Measurements from ENCODE around the gene KIAA1328. TPM values are rescaled to one million over a fixed set of nuclear protein-coding genes. Genes with fewer than 3 reads are reported as not detected.
A peak's percentile ranks its signal among the peaks of the same experiment; 100 is the strongest.
"Not testable (repeated sequence)": the region's sequence is repeated elsewhere in the genome, so short reads cannot be mapped to it uniquely, and the experiment has no call there.

KIAA1328 gene
- total RNA-seq, 1 experiment from 2014 or later = 2.8 TPM

GRCh38 chr18:37139876-37140275 is 310.9 kb downstream of the KIAA1328 start:
- Histone ChIP-seq H3K4me3 (ENCODE audit: insufficient read depth, low read depth, low read length) (no peak overlapping the region), H3K36me3 (replicated peaks; ENCODE audit: control insufficient read depth, insufficient read depth, low read length) (no peaks in the 10 kb centered on the region)
- DNase-seq = no peak

GRCh38 chr18:37144921-37145320 is 316.0 kb downstream of the KIAA1328 start:
- no peaks in the 10 kb centered on the region for H3K36me3 ChIP-seq (replicated peaks; ENCODE audit: control insufficient read depth, insufficient read depth, low read length)
- DNase-seq = no peak
- no peak overlapping the region for H3K4me3 ChIP-seq (ENCODE audit: insufficient read depth, low read depth, low read length)

More at GRCh38 chr18:37139876-37140275, 310.9 kb downstream of the KIAA1328 start:
- H3K27me3 ChIP-seq (ENCODE audit: control insufficient read depth, insufficient read depth, low read length) = no peaks in the 10 kb centered on the region

GRCh38 chr18:37156330-37156942 is 327.5 kb downstream of the KIAA1328 start:
- no peak overlapping the region for H3K4me3 ChIP-seq (ENCODE audit: insufficient read depth, low read depth, low read length)
- no peak for DNase-seq
- no peaks in the 10 kb centered on the region for H3K27me3 ChIP-seq (ENCODE audit: control insufficient read depth, insufficient read depth, low read length)
- no peaks in the 10 kb centered on the region for H3K36me3 ChIP-seq (replicated peaks; ENCODE audit: control insufficient read depth, insufficient read depth, low read length)

More at GRCh38 chr18:37144921-37145320, 316.0 kb downstream of the KIAA1328 start:
- H3K27me3 ChIP-seq (ENCODE audit: control insufficient read depth, insufficient read depth, low read length) = no peaks in the 10 kb centered on the region

GRCh38 chr18:37160038-37160820 is 331.3 kb downstream of the KIAA1328 start:
- Histone ChIP-seq H3K4me3 (ENCODE audit: insufficient read depth, low read depth, low read length) (no peak overlapping the region), H3K27me3 (ENCODE audit: control insufficient read depth, insufficient read depth, low read length) (no peaks in the 10 kb centered on the region), H3K36me3 (replicated peaks; ENCODE audit: control insufficient read depth, insufficient read depth, low read length) (no peaks in the 10 kb centered on the region)
- peak; percentile 6 for DNase-seq

- Histone ChIP-seq H3K27me3 (ENCODE audit: control insufficient read depth, insufficient read depth, low read length) (no peaks in the 10 kb centered on the region), H3K36me3 (replicated peaks; ENCODE audit: control insufficient read depth, insufficient read depth, low read length) (no peaks in the 10 kb centered on the region), H3K4me3 (ENCODE audit: insufficient read depth, low read depth, low read length) (no peak overlapping the region)
- DNase-seq = no peak
These were observed 332.6 kb downstream of the KIAA1328 start for GRCh38 chr18:37161491-37161890.

GRCh38 chr18:37162551-37162950 is 333.6 kb downstream of the KIAA1328 start:
- no peaks in the 10 kb centered on the region for H3K36me3 ChIP-seq (replicated peaks; ENCODE audit: control insufficient read depth, insufficient read depth, low read length)
- no peaks in the 10 kb centered on the region for H3K27me3 ChIP-seq (ENCODE audit: control insufficient read depth, insufficient read depth, low read length)
- no peak overlapping the region for H3K4me3 ChIP-seq (ENCODE audit: insufficient read depth, low read depth, low read length)
- DNase-seq = no peak

GRCh38 chr18:37163119-37163518 is 334.2 kb downstream of the KIAA1328 start:
- H3K27me3 ChIP-seq (ENCODE audit: control insufficient read depth, insufficient read depth, low read length) = no peaks in the 10 kb centered on the region
- no peak overlapping the region for H3K4me3 ChIP-seq (ENCODE audit: insufficient read depth, low read depth, low read length)
- no peaks in the 10 kb centered on the region for H3K36me3 ChIP-seq (replicated peaks; ENCODE audit: control insufficient read depth, insufficient read depth, low read length)
- no peak for DNase-seq

GRCh38 chr18:37166491-37166890 is 337.6 kb downstream of the KIAA1328 start:
- no peak overlapping the region for H3K4me3 ChIP-seq (ENCODE audit: insufficient read depth, low read depth, low read length)
- no peaks in the 10 kb centered on the region for H3K36me3 ChIP-seq (replicated peaks; ENCODE audit: control insufficient read depth, insufficient read depth, low read length)
- DNase-seq = no peak
- no peaks in the 10 kb centered on the region for H3K27me3 ChIP-seq (ENCODE audit: control insufficient read depth, insufficient read depth, low read length)

- not testable (repeated sequence) for DNase-seq; H3K36me3 ChIP-seq (replicated peaks; ENCODE audit: control insufficient read depth, insufficient read depth, low read length); H3K27me3 ChIP-seq (ENCODE audit: control insufficient read depth, insufficient read depth, low read length); H3K4me3 ChIP-seq (ENCODE audit: insufficient read depth, low read depth, low read length)
These were observed 338.0 kb downstream of the KIAA1328 start for GRCh38 chr18:37166966-37167365.

GRCh38 chr18:37170984-37171383 is 342.1 kb downstream of the KIAA1328 start:
- H3K36me3 ChIP-seq (replicated peaks; ENCODE audit: control insufficient read depth, insufficient read depth, low read length) = no peaks in the 10 kb centered on the region
- H3K27me3 ChIP-seq (ENCODE audit: control insufficient read depth, insufficient read depth, low read length) = no peaks in the 10 kb centered on the region
- no peak overlapping the region for H3K4me3 ChIP-seq (ENCODE audit: insufficient read depth, low read depth, low read length)
- DNase-seq = no peak

GRCh38 chr18:37173384-37173783 is 344.5 kb downstream of the KIAA1328 start:
- no peak for DNase-seq
- Histone ChIP-seq H3K4me3 (ENCODE audit: insufficient read depth, low read depth, low read length) (no peak overlapping the region), H3K36me3 (replicated peaks; ENCODE audit: control insufficient read depth, insufficient read depth, low read length) (no peaks in the 10 kb centered on the region), H3K27me3 (ENCODE audit: control insufficient read depth, insufficient read depth, low read length) (no peaks in the 10 kb centered on the region)

- peak; percentile 6 for DNase-seq
- no peak overlapping the region for H3K4me3 ChIP-seq (ENCODE audit: insufficient read depth, low read depth, low read length)
- no peaks in the 10 kb centered on the region for H3K36me3 ChIP-seq (replicated peaks; ENCODE audit: control insufficient read depth, insufficient read depth, low read length)
- H3K27me3 ChIP-seq (ENCODE audit: control insufficient read depth, insufficient read depth, low read length) = no peaks in the 10 kb centered on the region
These were observed 347.0 kb downstream of the KIAA1328 start for GRCh38 chr18:37175727-37176620.

GRCh38 chr18:37176621-37176934 is 347.7 kb downstream of the KIAA1328 start:
- no peak for DNase-seq
- H3K4me3 ChIP-seq (ENCODE audit: insufficient read depth, low read depth, low read length) = no peak overlapping the region
- no peaks in the 10 kb centered on the region for H3K36me3 ChIP-seq (replicated peaks; ENCODE audit: control insufficient read depth, insufficient read depth, low read length)
- no peaks in the 10 kb centered on the region for H3K27me3 ChIP-seq (ENCODE audit: control insufficient read depth, insufficient read depth, low read length)

- no peaks in the 10 kb centered on the region for H3K36me3 ChIP-seq (replicated peaks; ENCODE audit: control insufficient read depth, insufficient read depth, low read length)
- DNase-seq = no peak
- no peak overlapping the region for H3K4me3 ChIP-seq (ENCODE audit: insufficient read depth, low read depth, low read length)
- no peaks in the 10 kb centered on the region for H3K27me3 ChIP-seq (ENCODE audit: control insufficient read depth, insufficient read depth, low read length)
These were observed 350.5 kb downstream of the KIAA1328 start for GRCh38 chr18:37179384-37179783.

GRCh38 chr18:37180086-37180485 is 351.2 kb downstream of the KIAA1328 start:
- Histone ChIP-seq H3K27me3 (ENCODE audit: control insufficient read depth, insufficient read depth, low read length) (no peaks in the 10 kb centered on the region), H3K36me3 (replicated peaks; ENCODE audit: control insufficient read depth, insufficient read depth, low read length) (no peaks in the 10 kb centered on the region), H3K4me3 (ENCODE audit: insufficient read depth, low read depth, low read length) (no peak overlapping the region)
- DNase-seq = no peak
